ENCODE results near the gene ASIC5.

GRCh38 chr4:155809835-155810234, 56.2 kb downstream of the ASIC5 start:
- TF ChIP-seq POLR2AphosphoS5 (IDR thresholded peaks at IDR 0.05) = no peak
- TF ChIP-seq CTCF (IDR thresholded peaks at IDR 0.05) = peak; percentile 50 to 65 (median 62)

All from esophagus muscularis mucosa (tissue), 3 donors.